HepG2 (cell line): ENCODE measurements around the gene PIGN. TPM values are rescaled to one million over a fixed set of nuclear protein-coding genes. Genes with fewer than 3 reads are reported as not detected.
"Not testable (repeated sequence)": the region's sequence is repeated elsewhere in the genome, so short reads cannot be mapped to it uniquely, and the experiment has no call there.

Experiments used
- ATAC-seq: fragments of 200-7000 bp; cut with Tn5 transposase; 3 replicates; pipeline ENCODE4 v1.9.1; 2020; ENCODE audit warnings: mild to moderate bottlenecking, moderate library complexity
- BruUV-seq: library from RNA; stranded (reverse); fragments of 400-500 nt; replicated peaks from 2 replicates; lab custom pipeline; 2021; lab: Mats Ljungman, UMichigan
- CTCF ChIA-PET: fragments of 300-600 bp; formaldehyde crosslinking; extraction: SDS; loops from one replicate; lab custom pipeline; 2021; ENCODE audit warnings: low total read pairs, inconsistent platforms, low intra/inter-chr PET ratio; lab: Yijun Ruan, JAX
- POLR2A ChIA-PET: fragments of 350-600 bp; sonication (Branson Sonifier 250); formaldehyde crosslinking; loops from one replicate; lab custom pipeline; 2020; ENCODE audit warnings: antibody characterized with exemption, inconsistent platforms; lab: Yijun Ruan, JAX
- DNase-seq: peaks from one replicate; pipeline ENCODE4 v3.0.0-alpha.2; 2015; ENCODE audit warnings: low spot score
- FAIRE-seq: peaks from 3 replicates; lab custom pipeline; 2011; peaks lifted over from hg19 to GRCh38; lab: Jason Lieb, UNC
- H2AFZ ChIP-seq: one replicate; pipeline ENCODE4 v1.6.1; 2011; ENCODE audit warnings: low read length, inconsistent platforms
- H3K27ac ChIP-seq: fragments of 300-600 bp; 3 replicates; pipeline ENCODE4 v1.8.0; 2011; ENCODE audit warnings: mixed run types, mild to moderate bottlenecking, mixed read lengths, low read length, inconsistent platforms; ENCODE audit not compliant: insufficient read depth; ENCODE audit errors: extremely low read length
- H3K27me3 ChIP-seq, 2 experiments: fragments of 200-600 bp in 1 of 2; 2 replicates in 1 of 2; 3 replicates in 1 of 2; pipeline versions ENCODE4 v1.6.0 to v1.8.0; 2011; ENCODE audit warnings: low read length in 2 of 2, mild to moderate bottlenecking in 2 of 2, moderate library complexity in 2 of 2, inconsistent platforms in 1 of 2; ENCODE audit not compliant: insufficient read depth in 2 of 2, control insufficient read depth in 1 of 2
- H3K36me3 ChIP-seq, 2 experiments: fragments of 200-600 bp in 1 of 2; replicated peaks in 1 of 2; 2 replicates in 1 of 2; 3 replicates in 1 of 2; pipeline versions ENCODE4 v1.5.1 to v1.8.0; 2011; ENCODE audit warnings: low read length in 2 of 2, inconsistent platforms in 1 of 2; ENCODE audit not compliant: insufficient read depth in 2 of 2, control insufficient read depth in 1 of 2
- H3K4me1 ChIP-seq: 2 replicates; pipeline ENCODE4 v1.5.1; 2012; ENCODE audit warnings: low read length, inconsistent platforms; ENCODE audit not compliant: insufficient read depth
- H3K4me2 ChIP-seq: 2 replicates; pipeline ENCODE4 v1.6.0; 2011; ENCODE audit warnings: low read depth, low read length, inconsistent platforms
- H3K4me3 ChIP-seq, 3 experiments: fragments of 200-600 bp in 1 of 3; sonication (generic), shearing (Covaris generic) in 1 of 3; replicated peaks in 1 of 3; 2 replicates each; pipeline ENCODE4 v1.5.1; 2011 to 2016; ENCODE audit warnings: low read length in 3 of 3, inconsistent platforms in 2 of 3, low read depth in 2 of 3, mild to moderate bottlenecking in 2 of 3, control low read depth in 1 of 3, mixed read lengths in 1 of 3; ENCODE audit not compliant: insufficient read depth in 1 of 3
- H3K79me2 ChIP-seq: one replicate; pipeline ENCODE4 v1.6.1; 2011; ENCODE audit warnings: low read length, inconsistent platforms; ENCODE audit not compliant: insufficient read depth
- H3K9ac ChIP-seq: 2 replicates; pipeline ENCODE4 v1.6.0; 2011; ENCODE audit warnings: mild to moderate bottlenecking, low read depth, low read length, inconsistent platforms; ENCODE audit not compliant: insufficient read depth
- H3K9me3 ChIP-seq: 2 replicates; pipeline ENCODE4 v1.5.1; 2012; ENCODE audit warnings: mild to moderate bottlenecking, low read length
- H4K20me1 ChIP-seq: 2 replicates; pipeline ENCODE4 v1.6.0; 2011; ENCODE audit warnings: inconsistent platforms, mild to moderate bottlenecking, low read length, moderate library complexity; ENCODE audit not compliant: insufficient read depth
- AGO1 ChIP-seq: fragments of 200-400 bp; formaldehyde crosslinking; IDR thresholded peaks from 2 replicates; pipeline ENCODE4 v1.6.1; 2017; ENCODE audit warnings: mild to moderate bottlenecking, low read depth, low read length, moderate library complexity; ENCODE audit not compliant: poor library complexity, severe bottlenecking
- ATF5 ChIP-seq: sonication (generic); formaldehyde crosslinking; IDR thresholded peaks from 2 replicates; pipeline ENCODE4 v1.4.0; 2020; ENCODE audit warnings: mild to moderate bottlenecking, low read depth, missing genetic modification reagents
- BCLAF1 ChIP-seq: fragments of 450-650 bp; IDR thresholded peaks from 2 replicates; pipeline ENCODE4 v1.6.1; 2017; ENCODE audit warnings: mild to moderate bottlenecking
- FOXK2 ChIP-seq: fragments of 450-650 bp; IDR thresholded peaks from 2 replicates; pipeline ENCODE4 v1.6.1; 2016
- HHEX ChIP-seq: IDR thresholded peaks from 2 replicates; pipeline ENCODE4 v1.6.1; 2016; ENCODE audit warnings: control low read depth
- IKZF5 ChIP-seq: IDR thresholded peaks from 2 replicates; pipeline ENCODE4 v1.6.1; 2018; ENCODE audit warnings: missing genetic modification reagents, mild to moderate bottlenecking, missing compliant biosample characterization
- RBM22 ChIP-seq: fragments of 200-400 bp; formaldehyde crosslinking; optimal IDR thresholded peaks from 2 replicates; pipeline ENCODE3; 2017; ENCODE audit warnings: mild to moderate bottlenecking, low read length, moderate library complexity
- RFX3 ChIP-seq: IDR thresholded peaks from 2 replicates; pipeline ENCODE4 v1.6.1; 2016; ENCODE audit warnings: missing biosample characterization, missing genetic modification reagents
- TEAD2 ChIP-seq: sonication (generic); formaldehyde crosslinking; IDR thresholded peaks from 2 replicates; pipeline ENCODE4 v1.9.0; 2021; ENCODE audit warnings: missing genetic modification reagents
- TSC22D2 ChIP-seq: sonication (generic); formaldehyde crosslinking; IDR thresholded peaks from 2 replicates; pipeline ENCODE4 v1.5.1; 2020; ENCODE audit warnings: missing genetic modification reagents, mild to moderate bottlenecking, borderline replicate concordance
- ZBTB21 ChIP-seq: sonication (generic); formaldehyde crosslinking; IDR thresholded peaks from 2 replicates; pipeline ENCODE4 v1.4.0; 2020; ENCODE audit warnings: missing genetic modification reagents
- ZBTB7A ChIP-seq: sonication (generic); formaldehyde crosslinking; IDR thresholded peaks from 2 replicates; pipeline ENCODE4 v1.8.0; 2022; ENCODE audit warnings: mild to moderate bottlenecking, missing genetic modification reagents
- ZBTB8A ChIP-seq: sonication (generic); formaldehyde crosslinking; IDR thresholded peaks from 2 replicates; pipeline ENCODE4 v1.4.0; 2020; ENCODE audit warnings: mild to moderate bottlenecking, low read depth, missing genetic modification reagents, borderline replicate concordance
- ZNF326 ChIP-seq: sonication (generic); formaldehyde crosslinking; IDR thresholded peaks from 2 replicates; pipeline ENCODE4 v1.4.0; 2020; ENCODE audit warnings: missing genetic modification reagents, borderline replicate concordance
- ZNF709 ChIP-seq: sonication (generic); formaldehyde crosslinking; IDR thresholded peaks from 2 replicates; pipeline ENCODE4 v1.5.0; 2020; ENCODE audit warnings: mild to moderate bottlenecking, missing genetic modification reagents
- ZSCAN22 ChIP-seq: sonication (generic); formaldehyde crosslinking; IDR thresholded peaks from 2 replicates; pipeline ENCODE4 v1.4.0; 2020; ENCODE audit warnings: mild to moderate bottlenecking, missing genetic modification reagents
- WGBS: methylation state at CpG from one replicate; pipeline ENCODE4 v1.1.6; 2017; ENCODE audit warnings: low lambda C conversion rate; 5-methylcytosine and 5-hydroxymethylcytosine counted together
- in situ Hi-C: cut with HindIII; loops from 2 replicates; pipeline ENCODE4 v1.10.0; 2017; ENCODE audit warnings: low pct_unique_long_range_greater_than_20kb; ENCODE audit not compliant: extremely low pct_ligation_motif_present
- intact Hi-C: fragments of 100-400 bp; cut with micrococcal nuclease; formaldehyde crosslinking; loops from one replicate; pipeline ENCODE4 v1.10.0; 2022; ENCODE audit not compliant: unreplicated experiment
- polyA plus RNA-seq, 8 experiments: library from polyadenylated mRNA; depleted of rRNA in 3 of 8; stranded (reverse) in 7 of 8; unstranded in 1 of 8; fragments of >200 nt; fragmentation: Illumina TruSeq in 4 of 8; extraction: Trizol in 4 of 8; gene quantifications; 2 replicates each; pipeline versions ENCODE4 v1.2.1 to v1.2.3, GENCODE V29; 2011 to 2016; ENCODE audit warnings: low read depth in 4 of 8, missing spikeins in 1 of 8, mixed read lengths in 1 of 8; ENCODE audit not compliant: insufficient read depth in 1 of 8
- total RNA-seq, 5 experiments: library from RNA; depleted of rRNA; stranded (reverse); fragments of >200 nt; fragmentation: Illumina TruSeq; extraction: Trizol; gene quantifications; 2 replicates each; pipeline ENCODE4 v1.2.3, GENCODE V29; 2016; ENCODE audit warnings: low read depth in 1 of 5

Gene PIGN
- total and polyA plus RNA-seq, 2 of the 13 experiments (the other 11 are each of a cell fraction or from before 2014, with no cell fraction given) = 15.5 to 33.6 TPM

GRCh38 chr18:62034286-62034685 is 152.6 kb downstream of the PIGN start:
- H3K27ac ChIP-seq, FAIRE-seq, H3K36me3 ChIP-seq, DNase-seq, H4K20me1 ChIP-seq, POLR2A ChIA-PET, ATAC-seq, H3K4me3 ChIP-seq, H3K9ac ChIP-seq, H3K27me3 ChIP-seq, H2AFZ ChIP-seq, H3K9me3 ChIP-seq, in situ Hi-C loops, BruUV-seq, H3K4me1 ChIP-seq, H3K79me2 ChIP-seq, CTCF ChIA-PET, H3K4me2 ChIP-seq: not testable (repeated sequence)
- intact Hi-C loops = loop anchor here (5.0 kb wide), 1 partner anchor 98 kb away; no protein-coding TSS in a partner anchor
- WGBS = 3% methylated on average over 2 of the region's 3 CpGs

GRCh38 chr18:62033756-62034155 is 153.1 kb downstream of the PIGN start:
- ATAC-seq (no peak), DNase-seq (no peak), FAIRE-seq (no peak)
- Histone ChIP-seq H3K9me3 (no peaks in the 10 kb centered on the region), H3K9ac (no peak overlapping the region), H3K27me3 (peaks cover 0 to 2% of the 10 kb centered on the region in 2 experiments; a peak in 1 of 5 replicates), H3K79me2 (no peaks in the 10 kb centered on the region), H3K27ac (no peak overlapping the region), H2AFZ (no peak overlapping the region), H4K20me1 (no peaks in the 10 kb centered on the region), H3K4me2 (no peak overlapping the region), H3K36me3 (no peaks in the 10 kb centered on the region), H3K4me1 (no peaks in the 10 kb centered on the region), H3K4me3 (no peak overlapping the region)
- POLR2A ChIA-PET = no interaction called here
- in situ Hi-C loops (no loop called here), intact Hi-C loops (loop anchor here (5.0 kb wide), 1 partner anchor 99 kb away; no protein-coding TSS in a partner anchor)
- CTCF ChIA-PET = no interaction called here
- BruUV-seq = no TSS peak
- TF ChIP-seq TSC22D2 (CRISPR knock-in tag) (no peak), HHEX (no peak), ZNF326 (CRISPR knock-in tag) (no peak), ZBTB7A (no peak), IKZF5 (CRISPR knock-in tag) (no peak), TEAD2 (no peak), ATF5 (CRISPR knock-in tag) (no peak), ZSCAN22 (no peak), RFX3 (no peak), ZBTB8A (CRISPR knock-in tag) (no peak), FOXK2 (no peak), BCLAF1 (no peak), AGO1 (no peak), RBM22 (no peak), ZBTB21 (CRISPR knock-in tag) (no peak), ZNF709 (no peak)
